Measurements from ENCODE around the gene SERAC1.
"Not testable (repeated sequence)": the region's sequence is repeated elsewhere in the genome, so short reads cannot be mapped to it uniquely, and the experiment has no call there.

SERAC1 gene

GRCh38 chr6:158194487-158195280, 26.6 kb upstream of the SERAC1 start:
- Histone ChIP-seq H2AFZ (ENCODE audit: low read length, unreplicated experiment) (no peak overlapping the region), H3K4me1 (ENCODE audit: control insufficient read depth, insufficient read depth, low read length, unreplicated experiment) (no peaks in the 10 kb centered on the region), H3K27ac (ENCODE audit: low read depth, low read length) (no peak overlapping the region), H3K4me3 (ENCODE audit: low read depth, low read length) (no peak overlapping the region), H3K36me3 (ENCODE audit: insufficient read depth, low read length) (no peaks in the 10 kb centered on the region), H3K79me2 (ENCODE audit: control insufficient read depth, insufficient read depth, low read length, unreplicated experiment) (peaks cover 2% of the 10 kb centered on the region), H3K27me3 (ENCODE audit: insufficient read depth, low read length) (no peaks in the 10 kb centered on the region)

- H3K79me2 ChIP-seq (ENCODE audit: control insufficient read depth, insufficient read depth, low read length, unreplicated experiment): peaks cover 5% of the 10 kb centered on the region
- no peak overlapping the region for H2AFZ ChIP-seq (ENCODE audit: low read length, unreplicated experiment)
- no peak overlapping the region for H3K4me3 ChIP-seq (ENCODE audit: low read depth, low read length)
- H3K27ac ChIP-seq (ENCODE audit: low read depth, low read length): no peak overlapping the region
- H3K27me3 ChIP-seq (ENCODE audit: insufficient read depth, low read length): no peaks in the 10 kb centered on the region
- peaks cover 3% of the 10 kb centered on the region; the same call in 1 of the 2 replicates for H3K36me3 ChIP-seq (ENCODE audit: insufficient read depth, low read length)
- H3K4me1 ChIP-seq (ENCODE audit: control insufficient read depth, insufficient read depth, low read length, unreplicated experiment): no peaks in the 10 kb centered on the region
Measured at GRCh38 chr6:158191761-158192160, 23.7 kb upstream of the SERAC1 start.

DNA sequence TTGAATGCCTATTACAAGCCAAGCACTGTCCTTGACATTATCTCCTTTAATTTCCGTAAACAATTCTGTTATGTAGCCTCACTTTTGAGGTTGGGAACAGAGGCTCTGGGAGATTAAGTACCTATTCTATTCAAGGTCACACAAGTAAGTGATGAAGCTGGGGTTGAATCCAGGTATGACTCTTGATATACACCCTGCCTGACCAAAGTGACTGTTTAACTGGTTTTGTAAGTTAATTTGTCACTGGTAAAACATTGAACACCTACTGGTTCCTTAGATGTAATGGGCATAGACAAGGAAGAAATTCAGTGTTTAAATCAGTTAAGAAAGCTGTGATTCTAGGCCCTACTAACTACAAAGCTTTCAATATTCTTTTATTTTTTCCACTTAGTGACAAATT, 23.0 kb upstream of the SERAC1 start:
- H3K27ac ChIP-seq (ENCODE audit: low read depth, low read length): no peak overlapping the region
- no peaks in the 10 kb centered on the region for H3K27me3 ChIP-seq (ENCODE audit: insufficient read depth, low read length)
- peaks cover 3% of the 10 kb centered on the region for H3K4me1 ChIP-seq (ENCODE audit: control insufficient read depth, insufficient read depth, low read length, unreplicated experiment)
- H3K36me3 ChIP-seq (ENCODE audit: insufficient read depth, low read length): peaks cover 3% of the 10 kb centered on the region; the same call in 1 of the 2 replicates
- H2AFZ ChIP-seq (ENCODE audit: low read length, unreplicated experiment): no peak overlapping the region
- no peak overlapping the region for H3K4me3 ChIP-seq (ENCODE audit: low read depth, low read length)
- H3K79me2 ChIP-seq (ENCODE audit: control insufficient read depth, insufficient read depth, low read length, unreplicated experiment): peaks cover 5% of the 10 kb centered on the region

GRCh38 chr6:158188591-158188990, 20.5 kb upstream of the SERAC1 start:
- peaks cover 8% of the 10 kb centered on the region for H3K4me1 ChIP-seq (ENCODE audit: control insufficient read depth, insufficient read depth, low read length, unreplicated experiment)
- H2AFZ ChIP-seq (ENCODE audit: low read length, unreplicated experiment): no peak overlapping the region
- H3K27ac ChIP-seq (ENCODE audit: low read depth, low read length): no peak overlapping the region
- H3K27me3 ChIP-seq (ENCODE audit: insufficient read depth, low read length): no peaks in the 10 kb centered on the region
- H3K4me3 ChIP-seq (ENCODE audit: low read depth, low read length): no peak overlapping the region
- H3K79me2 ChIP-seq (ENCODE audit: control insufficient read depth, insufficient read depth, low read length, unreplicated experiment): peaks cover 5% of the 10 kb centered on the region
- peaks cover 3% of the 10 kb centered on the region; the same call in 1 of the 2 replicates for H3K36me3 ChIP-seq (ENCODE audit: insufficient read depth, low read length)

GRCh38 chr6:158185729-158186456, 17.8 kb upstream of the SERAC1 start:
- peaks cover 3% of the 10 kb centered on the region; the same call in 1 of the 2 replicates for H3K36me3 ChIP-seq (ENCODE audit: insufficient read depth, low read length)
- H3K4me1 ChIP-seq (ENCODE audit: control insufficient read depth, insufficient read depth, low read length, unreplicated experiment): peaks cover 8% of the 10 kb centered on the region
- peaks cover 8% of the 10 kb centered on the region for H3K79me2 ChIP-seq (ENCODE audit: control insufficient read depth, insufficient read depth, low read length, unreplicated experiment)
- H3K4me3 ChIP-seq (ENCODE audit: low read depth, low read length): no peak overlapping the region
- no peaks in the 10 kb centered on the region for H3K27me3 ChIP-seq (ENCODE audit: insufficient read depth, low read length)
- H3K27ac ChIP-seq (ENCODE audit: low read depth, low read length): peak overlapping the region; percentile 23; the same call in 1 of the 2 replicates
- no peak overlapping the region for H2AFZ ChIP-seq (ENCODE audit: low read length, unreplicated experiment)

DNA sequence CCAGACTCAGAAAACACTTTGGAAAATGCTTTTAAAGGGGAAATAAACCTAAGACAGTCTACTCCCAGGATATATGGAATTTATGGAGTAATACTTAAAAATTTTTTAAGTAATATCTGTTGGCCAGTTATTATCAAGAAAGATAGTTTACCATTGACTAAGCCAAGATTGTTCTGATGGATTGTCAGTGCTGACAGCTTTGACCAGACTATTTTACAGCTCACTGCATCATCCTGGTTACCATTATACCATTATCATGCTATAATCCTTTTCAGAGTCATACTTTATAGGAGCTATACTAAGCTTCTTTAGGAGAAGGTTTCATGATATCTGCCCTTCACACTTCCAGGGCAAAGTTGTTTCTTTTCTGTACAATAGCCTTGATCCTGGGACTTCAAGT, 16.5 kb upstream of the SERAC1 start:
- H3K27ac ChIP-seq (ENCODE audit: low read depth, low read length): no peak overlapping the region
- H3K4me3 ChIP-seq (ENCODE audit: low read depth, low read length): no peak overlapping the region
- no peak overlapping the region for H2AFZ ChIP-seq (ENCODE audit: low read length, unreplicated experiment)
- peaks cover 3% of the 10 kb centered on the region; the same call in 1 of the 2 replicates for H3K36me3 ChIP-seq (ENCODE audit: insufficient read depth, low read length)
- no peaks in the 10 kb centered on the region for H3K27me3 ChIP-seq (ENCODE audit: insufficient read depth, low read length)
- peaks cover 7% of the 10 kb centered on the region for H3K79me2 ChIP-seq (ENCODE audit: control insufficient read depth, insufficient read depth, low read length, unreplicated experiment)
- peaks cover 8% of the 10 kb centered on the region for H3K4me1 ChIP-seq (ENCODE audit: control insufficient read depth, insufficient read depth, low read length, unreplicated experiment)

GRCh38 chr6:158183174-158183972, 15.3 kb upstream of the SERAC1 start:
- not testable (repeated sequence) for H3K36me3 ChIP-seq (ENCODE audit: insufficient read depth, low read length); H3K27ac ChIP-seq (ENCODE audit: low read depth, low read length); H2AFZ ChIP-seq (ENCODE audit: low read length, unreplicated experiment); H3K79me2 ChIP-seq (ENCODE audit: control insufficient read depth, insufficient read depth, low read length, unreplicated experiment); H3K4me3 ChIP-seq (ENCODE audit: low read depth, low read length); H3K27me3 ChIP-seq (ENCODE audit: insufficient read depth, low read length); H3K4me1 ChIP-seq (ENCODE audit: control insufficient read depth, insufficient read depth, low read length, unreplicated experiment)

- peaks cover 14% of the 10 kb centered on the region for H3K4me1 ChIP-seq (ENCODE audit: control insufficient read depth, insufficient read depth, low read length, unreplicated experiment)
- not testable (repeated sequence) for H3K4me3 ChIP-seq (ENCODE audit: low read depth, low read length); H3K27me3 ChIP-seq (ENCODE audit: insufficient read depth, low read length); H2AFZ ChIP-seq (ENCODE audit: low read length, unreplicated experiment); H3K36me3 ChIP-seq (ENCODE audit: insufficient read depth, low read length); H3K27ac ChIP-seq (ENCODE audit: low read depth, low read length)
- H3K79me2 ChIP-seq (ENCODE audit: control insufficient read depth, insufficient read depth, low read length, unreplicated experiment): peaks cover 26% of the 10 kb centered on the region
Measured at GRCh38 chr6:158177712-158178111, 9.7 kb upstream of the SERAC1 start.

DNA sequence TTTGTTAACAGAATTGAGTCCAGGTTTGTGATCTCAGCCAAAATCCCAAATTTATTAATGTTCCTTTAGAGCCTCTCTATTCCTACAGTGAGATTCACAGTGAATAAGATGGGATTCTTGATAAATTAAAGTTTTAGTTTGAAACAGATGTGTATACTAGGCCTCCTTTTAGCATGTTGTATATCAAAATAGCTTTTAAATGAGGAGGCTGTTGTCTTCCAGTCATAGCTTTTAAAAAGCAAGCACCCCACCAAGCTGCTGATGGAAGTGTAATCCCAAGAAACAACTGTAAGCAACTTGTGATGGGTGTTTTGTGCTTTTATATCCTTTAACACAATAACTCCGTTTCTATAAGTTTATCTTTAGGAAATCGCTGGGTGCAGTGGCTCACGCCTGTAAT, 7.0 kb upstream of the SERAC1 start:
- Histone ChIP-seq H3K27ac (ENCODE audit: low read depth, low read length) (peak overlapping the region; percentile 53), H3K4me1 (ENCODE audit: control insufficient read depth, insufficient read depth, low read length, unreplicated experiment) (peaks cover 33% of the 10 kb centered on the region), H3K4me3 (ENCODE audit: low read depth, low read length) (no peak overlapping the region), H3K36me3 (ENCODE audit: insufficient read depth, low read length) (peaks cover 15% of the 10 kb centered on the region; the same call in 1 of the 2 replicates), H3K79me2 (ENCODE audit: control insufficient read depth, insufficient read depth, low read length, unreplicated experiment) (peaks cover 31% of the 10 kb centered on the region), H3K27me3 (ENCODE audit: insufficient read depth, low read length) (no peaks in the 10 kb centered on the region), H2AFZ (ENCODE audit: low read length, unreplicated experiment) (no peak overlapping the region)

GRCh38 chr6:158174514-158174913, 6.5 kb upstream of the SERAC1 start:
- Histone ChIP-seq H3K27ac (ENCODE audit: low read depth, low read length) (peak overlapping the region; percentile 53), H2AFZ (ENCODE audit: low read length, unreplicated experiment) (no peak overlapping the region), H3K4me3 (ENCODE audit: low read depth, low read length) (peak overlapping the region; percentile 7; the same call in 1 of the 2 replicates), H3K79me2 (ENCODE audit: control insufficient read depth, insufficient read depth, low read length, unreplicated experiment) (peaks cover 29% of the 10 kb centered on the region), H3K27me3 (ENCODE audit: insufficient read depth, low read length) (no peaks in the 10 kb centered on the region), H3K36me3 (ENCODE audit: insufficient read depth, low read length) (peaks cover 15% of the 10 kb centered on the region; the same call in 1 of the 2 replicates), H3K4me1 (ENCODE audit: control insufficient read depth, insufficient read depth, low read length, unreplicated experiment) (peaks cover 36% of the 10 kb centered on the region)
